Occipital lobe (tissue), 2 donors: ENCODE results near the gene BCR. TPM values are rescaled to one million over a fixed set of nuclear protein-coding genes. Genes with fewer than 3 reads are reported as not detected.

ENCODE experiments used
- DNase-seq: peaks from one replicate; lab custom pipeline; 2025; lab: John Stamatoyannopoulos, UW
- total RNA-seq: library from RNA; depleted of rRNA; stranded (reverse); fragments of >200 nt; gene quantifications from one replicate; pipeline ENCODE4 v1.2.3, GENCODE V29; 2014

BCR gene
- total RNA-seq, 1 donor from 2014 or later: 53.2 TPM

DNA sequence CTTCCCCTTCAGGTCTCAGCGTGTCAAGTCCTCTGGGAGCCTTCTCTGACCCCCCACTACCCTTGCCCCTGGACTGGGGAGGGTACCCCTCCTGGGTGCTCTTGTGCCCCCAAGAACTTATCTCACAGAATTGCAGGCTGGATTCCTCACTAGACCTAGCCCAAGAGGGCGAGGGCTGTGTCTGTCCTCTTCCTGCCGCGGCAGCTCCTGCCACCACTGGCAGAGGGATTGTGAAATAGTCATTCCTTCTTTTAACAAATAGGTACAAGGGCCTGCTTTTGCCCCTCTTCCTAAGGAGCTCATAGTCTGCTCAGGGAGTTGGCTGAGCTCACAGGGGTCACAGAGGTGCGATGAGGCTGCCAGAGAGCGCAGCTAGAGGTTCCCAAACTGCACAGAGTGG lies 29.5 kb upstream of the BCR start:
- DNase-seq: no peak

DNA sequence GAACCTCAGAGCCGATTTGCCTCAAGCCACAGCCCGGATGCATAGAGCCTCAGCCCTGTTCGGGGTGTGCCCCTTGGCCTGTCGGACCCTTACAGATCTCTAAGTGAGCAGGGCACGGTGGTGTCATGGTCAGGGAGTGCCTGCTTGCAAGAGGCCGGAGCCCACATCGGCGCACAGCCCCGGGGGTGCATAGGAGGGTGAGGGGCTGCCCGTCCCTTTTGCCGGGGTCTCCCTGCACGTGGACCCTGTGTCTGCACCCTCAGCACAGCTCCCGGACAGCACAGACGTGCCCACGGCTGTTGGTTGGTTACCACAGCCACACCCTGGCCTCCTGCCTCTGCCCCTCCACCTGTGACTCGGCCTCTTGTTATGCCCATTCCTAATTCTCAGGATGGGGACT lies 28.5 kb upstream of the BCR start:
- no peak for DNase-seq

DNA sequence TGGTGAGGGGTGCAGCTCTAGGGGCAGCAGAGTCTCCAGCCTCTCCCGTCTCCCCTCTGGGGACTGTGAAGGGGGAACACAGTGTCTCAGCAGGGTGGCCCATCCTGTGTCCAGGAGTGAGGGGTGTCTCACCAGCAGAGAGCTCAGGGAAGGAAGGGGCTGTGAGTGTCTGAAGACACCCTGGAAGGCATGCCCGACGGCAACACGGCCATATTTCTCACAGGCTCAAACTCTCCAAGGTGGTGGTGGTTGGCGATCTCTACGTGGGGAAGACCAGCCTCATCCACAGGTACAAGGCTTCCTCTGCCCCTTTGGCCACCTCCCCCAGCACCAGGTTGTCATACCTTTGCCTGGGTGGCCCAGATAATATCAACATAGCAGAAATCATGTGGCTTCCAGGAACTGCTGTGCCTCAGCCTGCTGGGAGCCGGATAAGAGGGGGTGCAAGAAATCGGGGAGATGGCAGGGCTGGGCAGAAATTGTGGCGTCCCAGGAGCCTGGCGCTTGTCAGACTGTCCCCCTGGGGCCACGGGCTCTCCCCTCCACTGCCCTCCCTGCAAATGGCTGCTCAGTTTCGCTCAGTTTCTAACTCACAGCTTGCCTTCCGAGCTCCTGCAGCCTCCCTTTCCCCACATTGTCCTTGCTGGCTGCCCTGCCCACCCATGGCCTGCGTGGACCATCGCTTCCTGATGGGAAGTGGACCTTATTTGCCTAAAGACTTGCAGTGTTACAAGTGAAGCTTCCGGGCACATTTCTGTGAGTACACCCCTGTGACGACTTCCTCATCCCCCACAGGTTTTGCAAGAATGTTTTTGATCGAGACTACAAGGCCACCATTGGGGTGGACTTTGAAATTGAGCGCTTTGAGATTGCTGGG lies 27.8 kb upstream of the BCR start:
- DNase-seq: no peak

DNA sequence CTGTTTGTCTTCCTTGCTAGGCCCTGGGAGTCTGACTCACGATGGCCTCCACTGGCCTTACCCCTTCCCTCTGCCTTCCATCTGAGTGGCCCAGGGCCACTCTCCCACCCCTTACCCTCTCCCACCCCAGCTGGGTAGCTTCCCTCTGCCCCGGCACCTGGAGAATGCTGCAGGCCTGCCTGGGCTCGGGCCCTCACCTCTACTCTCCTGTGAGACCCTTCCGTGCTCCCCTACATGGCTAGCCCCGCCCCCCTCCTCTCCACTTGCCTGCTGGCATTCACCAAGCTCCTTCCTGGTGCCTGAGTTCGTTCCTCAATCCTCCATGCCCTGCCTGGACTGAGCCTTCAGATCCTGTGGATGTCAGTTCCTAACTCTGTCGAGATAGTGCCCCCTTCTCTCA lies 26.3 kb upstream of the BCR start:
- no peak for DNase-seq

DNA sequence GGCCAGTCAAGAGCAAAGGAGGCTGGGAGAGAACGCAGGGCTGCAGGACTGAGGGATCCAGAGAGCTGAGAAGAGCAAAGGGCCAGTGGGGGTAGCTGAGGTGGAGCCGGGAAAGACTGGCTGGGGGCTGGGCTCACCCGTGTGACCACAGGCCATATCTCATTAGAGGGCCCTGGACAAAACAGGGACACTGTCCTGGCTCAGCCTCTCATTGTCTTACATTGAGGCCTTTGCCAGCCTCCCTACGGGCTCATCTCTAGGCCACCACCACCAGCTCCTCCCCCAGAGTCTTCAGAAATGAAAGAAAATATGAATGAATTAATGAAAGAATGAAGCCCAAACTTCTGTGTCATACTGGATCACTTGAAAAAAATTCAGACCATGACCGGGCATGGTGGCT lies 25.8 kb upstream of the BCR start:
- DNase-seq: no peak

DNA sequence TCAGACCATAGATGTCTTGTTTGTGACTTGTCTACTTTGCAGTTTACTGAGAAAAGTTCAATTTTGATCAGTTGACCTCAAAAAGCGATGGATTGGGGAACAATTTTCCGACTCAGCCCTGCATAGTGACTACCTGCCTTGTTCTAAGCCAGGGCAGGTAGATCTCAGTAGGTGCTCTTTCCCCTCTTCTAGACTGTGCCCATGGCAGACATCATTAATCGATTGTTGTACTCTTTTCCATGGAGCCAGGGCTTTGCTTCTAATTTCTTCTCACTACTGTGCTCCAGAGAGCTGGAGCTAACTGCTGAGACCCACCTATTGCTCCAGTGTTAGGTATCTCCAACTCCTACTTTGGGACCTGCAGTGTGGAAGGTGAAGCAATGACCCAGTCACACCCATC lies 25.2 kb upstream of the BCR start:
- DNase-seq: no peak

DNA sequence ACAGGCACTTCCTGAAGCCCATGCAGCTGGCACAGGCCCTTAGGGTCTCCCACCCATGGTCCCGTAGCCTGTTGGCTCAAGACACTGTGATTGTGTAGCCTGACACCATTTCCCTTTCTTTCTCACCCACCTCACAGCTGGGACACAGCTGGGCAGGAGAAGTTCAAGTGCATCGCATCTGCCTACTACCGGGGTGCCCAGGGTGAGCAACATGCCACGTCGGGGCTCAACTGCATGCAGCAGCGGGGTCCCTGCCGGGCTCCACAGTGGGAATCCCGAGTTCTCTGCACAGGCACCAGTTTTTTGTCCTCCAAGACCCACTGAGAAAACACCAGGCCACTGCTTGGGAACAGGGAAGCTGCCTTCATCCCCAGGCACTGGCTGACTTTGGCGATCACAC lies 24.5 kb upstream of the BCR start:
- DNase-seq: no peak

DNA sequence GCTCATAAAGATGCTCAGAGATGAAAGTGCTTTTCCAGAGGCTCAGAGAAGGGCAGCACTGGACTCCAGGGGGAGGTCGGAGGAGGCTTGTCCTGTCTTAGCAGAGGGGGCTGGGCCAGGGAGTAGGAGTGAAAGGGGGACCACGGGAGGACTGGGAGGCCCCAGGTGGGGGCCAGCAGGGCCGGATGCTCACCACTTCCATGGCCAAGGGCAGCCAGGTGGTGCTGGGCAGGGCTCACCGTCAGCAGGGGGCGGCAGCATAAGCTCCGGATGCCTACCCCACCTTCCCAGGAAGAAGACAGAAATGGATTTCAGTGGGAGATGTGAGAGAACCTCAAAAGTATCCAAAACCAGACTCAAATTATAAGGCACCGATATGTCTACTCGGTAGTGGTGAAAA lies 24.0 kb upstream of the BCR start:
- DNase-seq: no peak

DNA sequence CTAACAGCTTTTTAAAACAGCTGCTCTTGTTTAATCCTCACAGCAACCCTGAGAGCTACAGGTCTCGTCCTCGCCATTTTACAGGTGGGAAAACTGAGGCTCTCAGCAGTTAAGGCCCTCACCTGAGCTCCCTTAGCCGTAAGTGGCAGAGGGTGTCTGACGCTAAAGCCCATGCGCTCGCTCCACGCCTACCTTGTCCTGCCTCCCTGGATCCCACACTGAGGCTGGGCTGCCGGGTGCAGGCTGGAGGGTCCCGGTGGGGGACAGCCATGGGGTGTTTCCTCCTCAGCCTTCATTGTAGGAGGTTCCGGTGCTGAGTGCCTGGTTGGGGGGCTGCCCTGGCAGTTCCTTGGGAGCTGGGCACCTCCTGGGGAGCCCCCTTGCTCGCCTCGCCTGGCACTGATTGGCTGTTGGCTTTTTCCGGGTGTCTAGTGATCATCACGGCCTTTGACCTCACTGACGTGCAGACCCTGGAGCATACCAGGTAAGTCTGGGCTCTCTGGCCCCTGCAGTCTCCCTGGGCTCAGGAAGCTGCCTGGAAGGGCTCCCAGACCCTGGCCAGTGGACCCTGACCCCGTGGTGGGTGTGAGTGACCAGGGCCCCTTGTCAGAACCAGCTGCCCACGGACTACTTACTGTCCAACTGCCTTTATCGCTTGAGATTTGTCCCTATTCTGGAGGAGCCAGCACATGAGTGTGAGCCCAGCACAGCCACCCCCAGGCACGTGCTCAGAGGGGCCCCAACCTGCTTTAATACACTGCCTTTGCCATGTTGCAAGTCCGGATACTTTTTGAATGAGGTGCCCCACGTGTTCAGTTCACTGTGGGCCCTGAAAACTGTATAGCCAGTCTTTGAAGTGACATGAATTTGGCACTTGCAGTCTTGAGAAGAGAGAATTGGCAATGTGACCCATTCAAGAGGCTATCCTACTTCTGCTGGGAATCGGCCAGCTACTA lies 22.5 kb upstream of the BCR start:
- DNase-seq: no peak

DNA sequence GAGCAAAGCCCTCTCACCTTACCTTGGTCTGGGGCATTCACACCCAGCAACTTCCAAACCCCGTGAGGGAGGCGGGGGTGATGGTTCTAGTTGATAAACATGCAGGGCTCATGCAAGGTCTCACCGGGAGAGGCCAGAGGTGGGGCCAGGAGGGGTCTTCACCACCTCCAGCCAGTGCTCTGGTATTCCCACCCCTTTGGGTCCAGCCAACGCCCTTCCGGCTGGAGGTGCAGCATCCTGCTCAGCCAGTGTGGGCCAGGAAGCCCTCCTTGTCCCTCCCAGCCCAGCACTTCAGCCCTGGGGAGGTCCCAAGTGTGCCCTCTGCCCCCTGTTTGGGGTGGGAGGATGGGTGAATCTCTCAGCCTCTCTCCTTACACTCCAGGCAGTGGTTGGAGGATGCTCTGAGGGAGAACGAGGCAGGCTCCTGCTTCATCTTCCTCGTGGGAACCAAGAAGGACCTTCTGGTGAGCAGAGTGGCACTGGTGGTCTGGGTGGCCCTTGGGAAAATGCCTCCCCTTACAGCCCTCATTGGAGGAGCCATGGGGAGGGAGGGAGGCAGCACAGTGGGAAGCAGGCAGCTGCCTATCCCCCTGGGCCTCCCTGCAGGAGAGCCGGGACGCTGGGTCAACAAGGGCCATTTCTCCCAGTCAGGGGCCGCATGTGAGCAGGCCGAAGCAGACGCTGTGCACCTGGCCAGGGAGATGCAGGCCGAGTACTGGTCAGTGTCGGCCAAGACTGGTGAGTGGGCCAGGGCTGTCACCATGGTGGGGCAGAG lies 21.6 kb upstream of the BCR start:
- DNase-seq: no peak

DNA sequence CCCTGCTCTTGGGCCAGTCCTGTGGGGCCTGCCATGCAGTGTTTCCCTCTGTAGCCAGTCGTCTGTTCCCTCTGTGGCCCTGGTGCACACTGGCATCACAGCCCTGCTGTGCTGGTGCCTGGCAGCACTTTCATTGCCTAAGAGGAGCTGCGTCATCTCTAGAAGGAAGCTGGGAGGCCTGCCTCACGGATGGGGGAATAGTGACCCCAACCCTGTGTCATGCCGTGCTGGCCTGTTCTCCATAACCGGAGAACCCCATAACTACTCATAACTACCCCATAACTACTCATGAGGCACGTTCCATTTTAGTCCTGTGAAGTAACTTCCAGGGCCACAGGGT lies 21.0 kb upstream of the BCR start:
- no peak for DNase-seq

DNA sequence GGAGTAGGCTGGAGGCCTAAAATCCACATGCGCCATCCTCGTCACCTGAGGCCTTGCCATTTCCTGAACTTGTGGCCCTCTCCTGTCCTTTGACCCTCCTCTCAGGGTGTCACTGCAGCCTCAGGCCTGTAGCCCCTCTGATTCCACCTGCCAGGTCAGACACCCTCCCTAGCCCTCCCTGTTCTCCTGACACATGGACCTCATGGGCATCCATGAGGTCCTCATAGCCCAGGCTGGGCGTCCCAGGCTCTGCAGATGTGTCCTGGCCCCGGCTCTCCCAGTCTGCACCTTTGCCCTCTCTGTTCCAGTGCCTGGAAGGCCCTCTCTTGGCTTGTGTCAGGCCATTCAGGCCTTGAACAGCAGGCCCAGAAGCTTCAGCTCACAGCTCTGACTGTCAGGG lies 19.3 kb upstream of the BCR start:
- no peak for DNase-seq

DNA sequence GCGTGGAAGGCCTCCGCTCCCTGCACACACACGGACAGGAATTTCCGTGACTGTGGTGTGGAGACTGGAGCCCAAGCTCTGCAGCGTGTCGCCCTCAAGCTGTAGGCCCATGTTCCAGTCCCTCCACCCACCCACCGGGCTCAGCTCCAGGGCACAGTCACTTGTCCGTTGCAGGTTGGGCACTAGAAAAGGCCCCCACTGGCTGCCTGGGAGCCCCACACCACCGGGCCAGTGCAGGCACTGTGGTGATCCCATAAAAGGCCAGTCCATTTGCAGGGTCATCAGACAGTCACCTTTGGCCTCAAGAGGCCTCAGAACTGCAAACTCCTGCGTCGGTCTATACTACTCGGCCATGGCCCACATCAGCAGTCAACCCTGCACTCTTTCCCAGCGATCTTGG lies 18.7 kb upstream of the BCR start:
- DNase-seq: no peak

DNA sequence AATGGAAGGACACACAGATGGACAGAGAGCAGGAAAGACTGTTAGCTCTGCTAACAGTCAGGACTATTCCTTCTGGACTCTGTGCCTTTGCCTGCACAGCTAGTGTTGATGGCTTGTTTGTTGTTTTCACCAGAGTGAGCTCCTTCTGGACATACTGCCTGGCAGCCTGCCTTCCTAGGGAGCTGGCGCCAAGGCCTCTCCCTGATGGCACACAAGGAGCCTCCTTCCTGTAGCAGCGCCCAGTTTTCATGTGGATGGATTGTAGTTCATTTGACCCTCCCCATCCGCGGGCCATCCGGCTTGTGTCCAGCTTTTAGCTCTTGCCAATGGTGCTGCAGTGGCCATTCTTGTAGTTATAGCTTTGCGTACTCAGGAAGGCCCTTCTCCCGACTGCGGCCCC lies 16.6 kb upstream of the BCR start:
- DNase-seq: peak; percentile 35

DNA sequence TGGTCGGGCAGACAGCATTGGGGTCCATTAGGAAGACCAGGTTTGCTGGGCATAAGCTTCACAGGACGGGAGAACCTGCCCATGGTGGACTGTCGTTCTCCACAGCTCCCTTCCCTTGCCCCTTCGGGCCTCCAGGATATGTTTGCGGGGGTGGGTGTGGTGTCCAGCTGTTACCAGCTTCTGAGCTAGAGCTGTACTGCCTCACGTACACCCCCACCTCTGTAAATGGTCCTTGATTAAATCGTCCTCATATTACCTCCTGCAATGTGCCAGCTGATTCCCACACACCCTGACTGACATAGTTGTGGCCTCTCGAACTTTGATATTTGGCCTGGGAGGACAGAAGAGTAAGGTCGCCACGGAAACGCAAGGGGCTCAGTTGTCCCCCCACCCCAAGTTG lies 16.2 kb upstream of the BCR start:
- DNase-seq: no peak

DNA sequence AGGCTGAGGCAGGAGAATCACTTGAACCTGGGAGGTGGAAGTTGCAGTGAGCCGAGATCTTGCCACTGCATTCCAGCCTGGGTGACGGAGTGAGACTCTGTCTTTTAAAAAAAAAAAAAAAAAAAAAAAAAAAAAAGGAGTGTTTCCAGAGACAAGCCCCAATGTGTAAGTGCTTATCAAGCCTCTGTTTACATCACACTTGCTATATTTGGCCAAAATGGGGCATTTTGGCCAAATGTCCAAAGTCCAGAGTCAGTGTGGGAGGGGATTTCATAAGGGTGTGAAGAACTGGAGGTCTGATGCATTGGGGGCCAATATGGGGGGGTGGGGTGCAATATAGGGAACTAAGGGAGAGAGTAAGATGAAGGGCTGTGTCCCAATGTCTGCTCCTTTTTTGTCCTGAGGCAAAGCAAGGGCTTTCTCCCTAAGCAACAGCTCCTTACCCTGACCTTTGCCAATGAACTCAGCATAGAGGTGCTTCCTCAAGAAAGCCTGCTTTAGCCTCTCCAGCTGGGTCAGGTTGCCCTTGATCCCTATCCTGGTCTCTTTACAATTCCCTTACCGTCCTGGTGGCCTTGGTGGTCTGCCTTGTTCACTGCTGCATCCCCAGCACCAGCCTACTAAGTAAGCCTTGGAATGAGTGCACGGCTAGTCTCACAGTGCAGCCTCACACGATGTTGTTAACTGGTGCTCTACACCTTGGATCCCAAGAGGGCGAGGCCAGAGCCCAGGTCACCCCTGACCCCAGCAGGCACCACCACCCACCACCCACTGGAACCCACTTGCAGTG lies 14.1 kb upstream of the BCR start:
- DNase-seq: no peak

DNA sequence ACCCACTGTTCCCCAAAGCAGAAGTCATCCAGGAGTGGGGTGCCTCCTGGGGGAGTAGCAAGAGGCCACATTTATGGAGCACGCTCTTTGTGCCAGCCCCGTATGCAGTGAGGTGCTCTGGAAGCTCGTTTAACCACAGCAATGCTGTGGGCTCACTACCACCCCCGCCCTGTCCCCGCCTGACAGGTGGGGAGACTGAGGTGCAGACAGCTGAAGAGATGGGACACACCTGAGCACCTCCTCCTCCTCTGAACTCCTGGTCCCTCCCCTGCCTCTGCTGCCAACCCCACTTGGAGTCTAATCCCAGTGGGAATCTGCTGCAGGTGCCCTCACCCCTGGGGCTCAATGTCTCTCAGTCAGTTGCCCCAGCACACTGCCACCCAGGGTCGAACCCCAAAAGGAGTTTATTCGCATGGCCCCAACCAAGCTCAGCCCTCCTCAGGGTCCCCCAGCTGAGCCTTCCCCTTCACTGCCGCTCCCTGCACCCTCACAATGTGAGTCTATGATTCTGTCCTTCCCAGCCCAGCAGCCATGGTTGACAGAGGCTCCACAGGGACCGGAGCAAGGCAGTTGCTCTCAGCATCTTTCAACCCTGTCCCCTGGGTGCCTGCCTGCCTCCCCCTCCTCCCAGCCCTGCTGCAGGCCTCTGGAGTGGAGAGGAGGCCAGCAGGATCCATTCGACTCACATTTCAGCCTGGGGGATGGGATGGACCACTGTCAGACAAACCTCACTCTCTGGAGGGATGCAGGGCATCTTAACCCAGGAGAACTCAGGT lies 13.3 kb upstream of the BCR start:
- DNase-seq: no peak

DNA sequence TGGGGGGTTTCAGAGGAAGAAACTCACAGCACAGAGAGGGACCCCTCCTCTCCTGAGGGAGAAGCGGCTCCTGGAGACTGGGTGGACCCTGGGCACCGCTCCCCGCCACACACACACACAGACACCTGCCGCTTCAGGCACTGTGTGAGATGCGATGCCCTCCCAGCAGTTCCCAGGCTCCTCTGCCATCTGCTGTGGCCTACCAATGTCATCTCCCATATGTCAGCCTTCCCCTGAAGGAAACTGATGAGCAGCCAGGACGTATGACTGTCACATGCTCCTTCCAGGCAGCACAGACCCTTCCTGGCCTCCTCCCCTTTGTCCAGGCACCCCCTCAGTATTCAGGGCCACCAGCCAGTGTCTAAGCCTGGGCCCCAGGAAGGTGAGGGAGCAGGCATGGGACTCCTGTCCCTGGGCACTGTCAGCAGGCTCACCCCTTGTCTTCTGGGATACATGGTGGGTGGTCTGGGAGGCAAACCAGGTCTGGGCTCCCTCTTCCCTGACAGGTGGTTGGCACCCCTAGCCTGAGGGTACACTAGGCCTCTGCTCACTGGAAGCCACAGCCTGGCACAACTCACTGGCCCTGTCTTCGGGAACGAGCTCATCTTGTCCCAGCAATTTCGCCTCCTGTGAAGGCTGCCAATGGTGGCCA lies 11.8 kb upstream of the BCR start:
- no peak for DNase-seq

DNA sequence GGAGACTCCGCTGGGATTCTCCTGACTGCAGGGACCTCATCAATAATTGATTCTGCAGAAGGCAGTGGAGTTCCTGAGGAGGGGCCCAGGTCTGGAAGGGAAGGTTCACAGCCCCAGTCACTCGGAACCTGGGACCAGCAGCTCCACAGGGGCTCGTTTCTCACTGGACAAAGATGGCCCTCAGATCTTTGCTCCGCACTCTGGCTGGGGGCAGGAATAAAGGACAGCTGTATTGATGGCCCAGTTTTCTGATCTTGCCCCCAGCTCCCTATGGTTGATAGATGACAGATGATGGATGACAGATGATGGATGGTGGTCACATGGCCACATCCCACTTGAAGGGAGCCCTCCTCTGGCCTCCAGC lies 11.3 kb upstream of the BCR start:
- DNase-seq: no peak
